ENCODE measurements around the gene LRRC75B. TPM values are rescaled to one million over a fixed set of nuclear protein-coding genes. Genes with fewer than 3 reads are reported as not detected.

Gene LRRC75B
- total RNA-seq, 1 donor from 2014 or later, result 10.3 TPM

DNA sequence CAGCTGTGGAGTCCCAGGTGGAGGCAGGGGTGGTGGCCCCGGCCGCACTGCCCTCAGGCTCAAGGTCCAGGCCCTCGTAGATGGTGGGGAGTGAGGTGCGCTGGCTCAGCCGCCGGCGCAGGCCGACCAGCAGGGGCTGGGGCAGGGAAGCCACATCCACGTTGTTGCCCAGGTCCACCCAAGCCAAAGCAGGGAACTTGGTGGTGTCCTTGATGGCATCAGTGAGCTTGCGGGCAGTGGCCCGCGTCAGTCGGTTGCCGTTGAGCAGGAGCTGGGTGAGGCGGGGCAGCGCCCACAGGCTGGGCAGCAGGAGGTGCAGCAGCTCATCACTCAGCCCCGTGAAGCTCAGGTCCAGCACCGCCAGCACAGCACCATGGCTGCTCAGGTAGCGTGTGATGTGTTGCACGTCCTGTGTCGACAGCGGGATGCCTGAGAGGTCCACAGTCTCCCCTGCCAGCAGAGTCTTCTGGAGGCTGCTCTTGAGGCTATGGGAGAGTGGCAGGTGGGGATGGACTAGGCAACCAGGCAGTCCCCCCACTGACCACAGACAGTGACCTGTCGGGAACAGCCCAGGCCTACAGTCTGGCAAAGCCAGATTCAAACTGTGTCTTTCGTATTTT is 6.8 kb downstream of the LRRC75B start:
- peaks cover 9% of the 10 kb centered on the region for H3K4me1 Mint-ChIP-seq (ENCODE audit: unreplicated experiment)
- no peak overlapping the region for H3K27ac Mint-ChIP-seq (ENCODE audit: unreplicated experiment)
- H3K9me3 Mint-ChIP-seq (ENCODE audit: unreplicated experiment), result no peaks in the 10 kb centered on the region
- no peaks in the 10 kb centered on the region for H3K27me3 Mint-ChIP-seq (ENCODE audit: unreplicated experiment)
- DNase-seq (ENCODE audit: extremely low spot score, unreplicated experiment), result no peak
- no peak for TF ChIP-seq CTCF (IDR thresholded peaks at IDR 0.05)
- no peaks in the 10 kb centered on the region for H3K36me3 Mint-ChIP-seq (ENCODE audit: unreplicated experiment)
- H3K4me3 Mint-ChIP-seq (ENCODE audit: unreplicated experiment), result no peak overlapping the region

DNA sequence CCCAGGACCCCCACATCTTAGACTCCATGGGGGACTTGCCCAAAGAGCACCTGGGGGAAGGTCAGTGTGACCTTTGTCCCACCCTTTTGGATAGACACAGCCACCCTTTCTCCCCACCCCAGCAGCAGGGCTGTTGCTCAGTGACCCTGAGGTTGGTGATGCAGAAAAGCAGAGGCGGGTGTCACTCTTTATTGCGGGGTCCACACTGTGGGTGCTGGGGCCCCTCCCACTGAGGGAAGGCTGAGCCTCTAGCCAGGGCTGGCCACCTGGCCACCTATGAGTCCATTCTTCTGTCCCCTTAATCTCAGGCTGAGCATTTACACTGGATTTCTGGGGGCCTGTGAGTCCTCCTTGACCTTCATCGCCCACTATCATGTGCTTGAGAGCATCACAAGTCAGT is 7.4 kb downstream of the LRRC75B start:
- no peaks in the 10 kb centered on the region for H3K27me3 Mint-ChIP-seq (ENCODE audit: unreplicated experiment)
- no peak for DNase-seq (ENCODE audit: extremely low spot score, unreplicated experiment)
- no peak overlapping the region for H3K27ac Mint-ChIP-seq (ENCODE audit: unreplicated experiment)
- TF ChIP-seq CTCF (IDR thresholded peaks at IDR 0.05), result no peak
- H3K9me3 Mint-ChIP-seq (ENCODE audit: unreplicated experiment), result no peaks in the 10 kb centered on the region
- H3K4me1 Mint-ChIP-seq (ENCODE audit: unreplicated experiment), result peaks cover 9% of the 10 kb centered on the region
- H3K36me3 Mint-ChIP-seq (ENCODE audit: unreplicated experiment), result no peaks in the 10 kb centered on the region
- no peak overlapping the region for H3K4me3 Mint-ChIP-seq (ENCODE audit: unreplicated experiment)

DNA sequence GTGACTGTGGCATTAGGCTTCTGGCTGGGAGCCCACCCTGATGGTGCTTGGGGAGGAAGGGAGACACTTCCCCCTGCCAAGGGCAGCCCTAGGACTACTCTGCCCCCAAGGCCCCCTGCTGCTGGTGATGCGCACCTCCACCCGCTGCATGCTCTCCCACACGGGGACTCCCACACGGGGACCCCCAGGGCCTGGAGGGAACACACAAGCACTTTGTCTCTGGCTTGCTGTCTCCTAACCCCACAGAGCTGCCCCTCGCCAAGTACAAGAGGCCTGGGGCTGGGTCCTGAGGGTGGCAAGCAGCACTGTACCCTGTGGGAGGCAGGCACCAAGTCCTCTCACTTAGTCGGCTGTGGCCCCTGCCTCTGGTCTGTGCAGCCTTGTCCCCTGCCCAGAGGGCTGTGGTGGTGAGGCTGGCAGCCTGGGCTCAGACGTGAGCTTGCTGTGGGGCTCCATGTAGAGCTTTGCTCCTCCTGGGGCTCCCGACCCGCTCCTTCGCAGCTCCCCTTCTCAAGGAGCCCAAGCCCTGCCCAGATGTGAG is 7.9 kb downstream of the LRRC75B start:
- Mint-ChIP-seq H3K4me3 (ENCODE audit: unreplicated experiment) (no peak overlapping the region), H3K9me3 (ENCODE audit: unreplicated experiment) (no peaks in the 10 kb centered on the region), H3K4me1 (ENCODE audit: unreplicated experiment) (peaks cover 9% of the 10 kb centered on the region), H3K36me3 (ENCODE audit: unreplicated experiment) (no peaks in the 10 kb centered on the region), H3K27me3 (ENCODE audit: unreplicated experiment) (no peaks in the 10 kb centered on the region), H3K27ac (ENCODE audit: unreplicated experiment) (no peak overlapping the region)
- DNase-seq (ENCODE audit: extremely low spot score, unreplicated experiment), result no peak
- TF ChIP-seq CTCF (IDR thresholded peaks at IDR 0.05), result no peak

GRCh38 chr22:24584166-24584790 is 8.6 kb downstream of the LRRC75B start:
- Mint-ChIP-seq H3K36me3 (ENCODE audit: unreplicated experiment) (no peaks in the 10 kb centered on the region), H3K9me3 (ENCODE audit: unreplicated experiment) (no peaks in the 10 kb centered on the region), H3K4me3 (ENCODE audit: unreplicated experiment) (no peak overlapping the region), H3K4me1 (ENCODE audit: unreplicated experiment) (peaks cover 9% of the 10 kb centered on the region), H3K27me3 (ENCODE audit: unreplicated experiment) (no peaks in the 10 kb centered on the region), H3K27ac (ENCODE audit: unreplicated experiment) (peak overlapping the region; percentile 41)
- DNase-seq (ENCODE audit: extremely low spot score, unreplicated experiment), result no peak
- TF ChIP-seq CTCF (IDR thresholded peaks at IDR 0.05), result no peak
